DMS114 treated with DMSO at 0.1 percent for 48 hours (cell line): ENCODE data around the gene ATP6V0E1.
A peak's percentile ranks its signal among the peaks of the same experiment; 100 is the strongest.

Experiments
- DNase-seq: peaks from one replicate; lab custom pipeline; 2025; ENCODE audit not compliant: unreplicated experiment; lab: John Stamatoyannopoulos, UW

Gene ATP6V0E1

DNA sequence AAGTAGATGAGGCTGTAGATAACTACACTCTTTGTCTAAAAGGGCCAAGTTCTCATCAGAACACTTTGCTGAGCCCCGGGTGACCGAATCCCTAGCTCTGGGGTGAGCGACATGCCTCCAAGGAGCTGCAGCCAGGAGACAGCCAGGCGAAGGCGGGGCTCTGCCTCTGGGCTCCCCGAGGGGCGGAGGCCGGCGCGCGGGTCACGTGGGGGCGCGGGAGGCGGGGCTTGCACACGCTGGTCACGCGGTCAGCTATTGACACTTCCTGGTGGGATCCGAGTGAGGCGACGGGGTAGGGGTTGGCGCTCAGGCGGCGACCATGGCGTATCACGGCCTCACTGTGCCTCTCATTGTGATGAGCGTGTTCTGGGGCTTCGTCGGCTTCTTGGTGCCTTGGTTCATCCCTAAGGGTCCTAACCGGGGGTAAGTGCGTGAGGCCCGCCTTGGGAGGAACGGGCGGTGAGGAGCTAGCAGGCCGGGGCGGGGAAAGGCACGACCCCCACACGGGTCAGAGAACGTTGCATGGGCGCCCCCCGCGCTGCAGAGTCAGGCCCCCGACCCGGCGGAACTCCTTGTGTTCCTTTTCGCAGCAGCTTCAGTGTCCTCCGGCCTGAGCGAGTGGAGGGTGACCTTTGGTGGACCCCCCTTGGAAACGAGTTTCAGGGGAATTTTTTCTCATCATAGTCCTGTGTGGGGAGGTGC lies at the start of gene ATP6V0E1:
Gene ATP6V0E1 (plus strand): TSS at position 230 of the 702 bp plus-strand sequence. CDS start 90 bp downstream, at position 320.
- DNase-seq, result peak; percentile 84

DNA sequence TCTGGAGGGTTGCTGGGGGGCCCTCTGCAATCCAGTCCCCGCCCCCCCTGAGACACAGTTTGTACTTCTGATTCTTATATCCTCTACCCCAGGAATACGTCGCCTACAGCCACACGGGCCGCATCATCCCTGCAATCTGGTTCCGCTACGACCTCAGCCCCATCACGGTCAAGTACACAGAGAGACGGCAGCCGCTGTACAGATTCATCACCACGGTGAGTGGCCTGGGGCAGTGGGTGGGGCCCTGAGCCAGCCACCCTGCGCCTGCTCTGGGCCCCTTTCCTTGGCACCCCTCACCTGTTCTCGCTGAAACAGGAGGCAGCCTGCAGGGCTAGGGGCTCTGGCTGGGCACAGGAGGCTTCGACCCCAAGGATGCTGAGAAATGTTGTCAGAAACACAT lies 48.5 kb upstream of the ATP6V0E1 start:
- DNase-seq, result no peak

DNA sequence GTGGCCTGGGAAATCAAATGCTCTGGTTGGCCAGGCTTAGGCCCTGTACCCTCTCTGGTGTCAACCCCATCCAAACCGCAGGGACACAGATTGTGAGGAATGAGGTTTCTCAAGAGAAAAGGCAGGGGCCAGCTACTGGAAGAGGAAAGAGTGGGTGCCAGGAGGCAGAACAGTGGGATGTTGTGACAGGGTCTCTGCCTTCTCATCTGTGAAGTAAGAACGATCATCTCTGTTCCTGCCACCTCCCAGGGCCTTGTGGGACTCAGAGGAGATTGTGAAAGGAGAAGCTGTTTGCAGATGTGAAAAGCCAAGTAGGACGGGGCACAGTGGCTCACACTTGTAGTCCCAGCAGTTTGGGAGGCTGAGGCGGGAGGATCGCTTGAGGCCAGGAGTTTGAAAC lies 47.2 kb upstream of the ATP6V0E1 start:
- no peak for DNase-seq

DNA sequence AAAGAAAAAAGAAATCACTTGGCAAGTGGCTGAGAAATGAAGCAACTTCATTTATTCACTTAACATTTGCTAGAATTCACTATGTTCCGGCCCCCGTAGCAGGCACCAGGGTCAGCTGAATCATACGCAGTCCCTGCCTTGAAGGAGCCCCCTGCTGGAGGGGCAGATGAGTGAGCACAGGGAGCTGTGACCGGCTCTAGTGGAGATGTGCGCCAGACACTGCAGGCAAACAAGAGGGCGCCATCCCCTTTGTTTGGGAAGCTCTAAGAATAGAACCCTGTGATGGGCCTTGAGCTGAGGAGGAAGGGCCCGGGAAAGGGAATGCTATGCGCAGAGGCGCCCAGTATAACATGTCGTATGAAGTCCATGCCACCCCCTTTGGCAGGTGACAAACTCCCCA lies 44.5 kb upstream of the ATP6V0E1 start:
- DNase-seq, result no peak

DNA sequence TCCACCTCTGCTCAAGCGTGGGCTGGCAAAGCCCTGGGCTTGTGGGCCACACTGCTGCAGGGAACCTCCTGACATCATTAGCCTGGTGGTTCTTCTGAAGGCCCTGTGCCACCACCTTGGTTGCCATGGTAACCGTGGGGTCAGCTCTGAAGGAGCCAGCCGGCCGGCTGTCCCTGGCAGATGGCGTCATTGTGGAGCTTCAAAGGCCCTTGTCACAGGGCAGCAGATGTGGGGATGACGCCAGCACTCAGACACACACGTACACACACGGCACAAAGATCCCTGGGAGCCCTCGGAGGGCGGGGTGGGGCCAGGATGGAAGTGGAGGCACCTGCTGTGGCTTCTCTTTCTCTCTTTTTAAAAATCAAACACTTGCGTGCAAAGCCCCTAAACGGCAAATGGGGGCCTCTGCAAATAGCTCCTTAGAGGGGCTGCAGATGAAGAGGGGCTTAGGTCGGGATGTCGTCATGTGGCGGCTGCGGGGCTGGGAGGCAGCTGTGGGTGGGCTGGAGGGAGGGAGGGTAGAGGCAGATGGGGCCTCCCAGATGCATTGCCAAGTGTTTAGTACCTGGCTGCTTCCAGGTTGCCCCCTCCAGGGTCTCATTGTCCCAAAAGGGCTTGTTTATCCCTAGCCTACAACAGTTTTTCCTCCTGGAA lies 43.8 kb upstream of the ATP6V0E1 start:
- DNase-seq, result no peak

- DNase-seq, result no peak
These were observed 43.1 kb upstream of the ATP6V0E1 start for GRCh38 chr5:172940268-172941066.

DNA sequence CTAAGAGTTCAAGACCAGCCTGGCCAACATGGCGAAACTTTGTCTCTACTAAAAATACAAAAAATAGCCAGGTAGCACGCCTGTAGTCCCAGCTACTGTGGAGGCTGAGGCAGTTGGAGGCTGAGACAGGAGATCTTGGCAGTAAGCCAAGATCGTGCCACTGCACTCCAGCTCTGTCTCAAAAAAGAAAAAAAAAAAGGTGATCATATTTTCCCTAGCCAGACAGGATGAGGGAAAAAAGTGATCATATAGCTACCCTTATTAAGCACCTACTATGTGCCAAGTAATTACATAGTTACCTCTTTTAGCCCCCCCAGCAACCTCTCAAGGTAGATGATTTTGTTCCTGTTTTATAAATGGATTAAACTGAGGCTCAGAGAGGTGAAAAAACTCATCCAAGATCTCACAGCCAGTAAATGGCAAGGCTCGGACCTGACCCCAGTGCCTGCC lies 42.5 kb upstream of the ATP6V0E1 start:
- DNase-seq, result no peak

DNA sequence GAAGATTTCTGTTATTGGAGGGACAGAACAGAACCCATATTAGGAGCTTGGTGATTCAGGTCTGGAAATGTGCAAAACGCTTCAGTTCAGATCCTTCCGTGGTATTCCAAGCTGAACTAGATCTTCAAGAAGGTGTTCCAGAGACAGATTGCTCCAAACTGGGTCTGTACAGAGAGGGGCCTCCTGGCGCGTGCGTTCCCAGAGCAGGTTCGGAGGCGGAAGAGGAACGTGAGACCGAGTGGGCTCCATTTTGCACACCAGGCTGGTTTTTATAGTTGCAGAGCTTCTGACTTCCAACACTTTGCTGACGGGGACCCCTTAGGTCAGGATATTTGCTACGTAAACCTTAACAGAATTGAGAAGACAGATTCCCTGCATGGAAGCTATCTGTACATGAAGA lies 41.0 kb upstream of the ATP6V0E1 start:
- DNase-seq, result no peak

GRCh38 chr5:172943283-172943841 lies 40.2 kb upstream of the ATP6V0E1 start:
- DNase-seq, result no peak

- no peak for DNase-seq
These were observed 39.7 kb upstream of the ATP6V0E1 start for GRCh38 chr5:172943906-172944305.

- no peak for DNase-seq
These were observed 38.8 kb upstream of the ATP6V0E1 start for GRCh38 chr5:172944741-172945140.

DNA sequence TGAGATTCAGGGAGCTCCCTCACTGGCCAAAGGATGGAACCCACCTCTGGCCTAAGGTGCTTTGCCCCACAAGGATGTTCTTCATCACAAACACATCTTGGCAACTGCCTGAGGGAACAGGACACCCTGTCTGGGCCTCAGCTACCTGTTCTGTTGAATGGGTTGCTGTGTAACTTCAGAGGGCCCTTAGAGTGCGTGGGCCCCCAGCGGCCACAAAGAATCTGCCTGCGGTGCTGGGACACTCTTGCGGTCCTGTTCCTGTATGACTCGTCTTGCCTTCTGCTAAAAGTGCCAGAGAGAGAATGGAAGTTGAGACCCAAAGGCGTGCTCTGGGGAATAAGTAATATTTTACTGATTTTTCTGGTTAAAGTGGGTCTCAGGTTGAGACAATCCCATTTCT lies 38.4 kb upstream of the ATP6V0E1 start:
- DNase-seq, result no peak

DNA sequence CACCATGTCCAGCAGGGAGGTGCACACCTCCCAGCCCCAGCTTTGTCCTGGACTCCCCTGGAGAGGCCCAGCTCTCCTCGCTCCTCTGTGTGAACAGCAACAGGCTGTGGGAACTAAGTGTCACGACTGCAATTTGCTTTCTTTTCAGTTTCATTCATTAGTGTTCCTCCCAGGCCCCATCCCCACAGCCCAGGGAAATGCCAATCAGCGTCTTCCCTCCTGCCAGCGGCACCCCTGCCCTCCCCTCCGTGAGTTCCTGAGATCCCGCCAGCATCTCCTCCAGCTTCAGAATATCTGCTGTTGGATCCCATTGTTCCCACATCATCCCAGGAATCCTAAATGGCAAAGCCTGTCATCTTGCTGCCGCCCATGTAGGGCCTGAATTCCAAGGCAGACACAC lies 37.4 kb upstream of the ATP6V0E1 start:
- no peak for DNase-seq

GRCh38 chr5:172949426-172949825 lies 34.1 kb upstream of the ATP6V0E1 start:
- DNase-seq, result no peak

- DNase-seq, result no peak
These were observed 33.2 kb upstream of the ATP6V0E1 start for GRCh38 chr5:172950176-172950965.

DNA sequence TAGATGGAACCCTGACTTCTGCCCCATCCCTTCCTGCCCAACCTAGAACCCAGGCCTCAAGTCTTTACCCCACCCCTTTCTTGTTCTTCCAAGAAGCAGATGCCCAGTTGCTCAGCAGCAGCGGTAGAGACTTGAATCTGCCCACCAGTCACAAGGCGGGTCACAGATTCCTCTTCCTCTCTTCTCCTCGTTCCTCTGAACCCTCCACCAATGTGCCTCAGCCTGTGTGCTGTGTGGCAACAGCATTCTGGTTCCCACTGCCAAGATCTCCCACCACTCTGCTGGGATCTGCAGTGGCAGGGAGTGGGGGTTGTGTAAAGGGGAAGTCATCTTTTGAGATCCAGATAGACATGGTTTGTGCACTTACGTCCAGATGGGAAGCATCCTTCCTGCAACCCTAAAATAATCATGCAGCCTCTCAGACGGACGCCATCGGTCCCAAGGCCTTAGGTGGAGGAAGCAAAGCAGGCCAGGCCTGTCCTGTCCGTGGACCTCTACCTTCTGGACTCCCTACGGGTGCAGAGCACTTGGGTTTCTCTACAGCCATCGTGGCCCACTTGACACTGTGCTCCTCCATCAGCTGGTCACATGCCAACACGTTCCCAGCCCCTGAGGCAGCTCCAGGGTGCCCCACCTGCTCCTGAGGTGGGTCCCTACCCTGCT lies 32.1 kb upstream of the ATP6V0E1 start:
- no peak for DNase-seq

GRCh38 chr5:172952034-172952511 lies 31.5 kb upstream of the ATP6V0E1 start:
- DNase-seq, result no peak

- DNase-seq, result no peak
These were observed 29.5 kb upstream of the ATP6V0E1 start for GRCh38 chr5:172953776-172954675.

GRCh38 chr5:172954751-172955159 lies 28.8 kb upstream of the ATP6V0E1 start:
- DNase-seq, result no peak
